ENCODE data around the gene MICA. TPM values are rescaled to one million over a fixed set of nuclear protein-coding genes. Genes with fewer than 3 reads are reported as not detected.

The MICA gene
- polyA plus RNA-seq, 3 donors: 5.6 to 16.5 (median 6.9) TPM

GRCh38 chr6:31420546-31420945, 17.2 kb downstream of the MICA start:
- intact Hi-C loops (cut with micrococcal nuclease): no loop called here
- H3K27me3 Mint-ChIP-seq (ENCODE audit: low read depth in 3 of 3): peaks cover 9 to 31% (median 10%) of the 10 kb centered on the region in 3 donors
- peaks cover 0 to 12% (median 8%) of the 10 kb centered on the region in 7 donors for H3K9me3 Mint-ChIP-seq
- H4K20me1 ChIP-seq (ENCODE audit: insufficient read depth, low read length): no peaks in the 10 kb centered on the region
- H3K27me3 ChIP-seq (ENCODE audit: control insufficient read depth in 2 of 2, insufficient read depth in 2 of 2, low read length in 2 of 2): peaks cover 6 to 13% of the 10 kb centered on the region in 2 donors
- no peaks in the 10 kb centered on the region for H3K4me1 Mint-ChIP-seq
- WGBS (ENCODE audit: insufficient coverage): no CpG with 5 or more reads among the region's 2 CpGs
- TF ChIP-seq CTCF (IDR thresholded peaks at IDR 0.05): no peak
- peaks cover 16 to 18% of the 10 kb centered on the region in 2 donors for H3K36me3 Mint-ChIP-seq
- no peaks in the 10 kb centered on the region for H3K79me2 ChIP-seq (ENCODE audit: insufficient read depth, low read length)
- H3K9ac ChIP-seq (ENCODE audit: insufficient read depth, low read length, poor library complexity, severe bottlenecking): no peak overlapping the region
- H2AFZ ChIP-seq (ENCODE audit: insufficient read depth, low read depth, low read length, poor library complexity, severe bottlenecking): no peak overlapping the region
- peaks cover 0 to 6% of the 10 kb centered on the region in 2 donors for H3K9me3 ChIP-seq (replicated peaks in 1 of 2; ENCODE audit: control insufficient read depth in 1 of 2, insufficient read depth in 1 of 2, low read length in 2 of 2)
- no peak overlapping the region for H3K27ac Mint-ChIP-seq
- no peak overlapping the region for H3K27ac ChIP-seq (ENCODE audit: low read depth in 1 of 2, low read length in 2 of 2)
- H3K4me3 ChIP-seq (replicated peaks in 1 of 3; ENCODE audit: low read depth in 2 of 3, low read length in 3 of 3): no peak overlapping the region
- no peaks in the 10 kb centered on the region for H3K4me1 ChIP-seq (ENCODE audit: control insufficient read depth in 1 of 2, insufficient read depth in 2 of 2, low read length in 2 of 2)
- no peak overlapping the region for H3K4me3 Mint-ChIP-seq
- no peak for DNase-seq
- no peak overlapping the region for H3K4me2 ChIP-seq (replicated peaks; ENCODE audit: extremely low read depth, low read length, poor library complexity, severe bottlenecking)
- peaks cover 11 to 14% of the 10 kb centered on the region in 2 donors for H3K36me3 ChIP-seq (replicated peaks in 1 of 2; ENCODE audit: control insufficient read depth in 1 of 2, insufficient read depth in 2 of 2, low read length in 2 of 2)

- Mint-ChIP-seq H3K9me3 (peaks cover 0 to 1% (median 0%) of the 10 kb centered on the region in 7 donors), H3K4me1 (no peaks in the 10 kb centered on the region), H3K4me3 (peak overlapping the region in 1 of 2 donors; percentile 13), H3K27me3 (ENCODE audit: low read depth in 3 of 3) (peaks cover 7 to 34% (median 11%) of the 10 kb centered on the region in 3 donors), H3K36me3 (peaks cover 0 to under 1% of the 10 kb centered on the region in 2 donors), H3K27ac (peak overlapping the region in 1 of 7 donors; percentile 25)
- Histone ChIP-seq H3K36me3 (replicated peaks in 1 of 2; ENCODE audit: control insufficient read depth in 1 of 2, insufficient read depth in 2 of 2, low read length in 2 of 2) (no peaks in the 10 kb centered on the region), H3K9me3 (replicated peaks in 1 of 2; ENCODE audit: control insufficient read depth in 1 of 2, insufficient read depth in 1 of 2, low read length in 2 of 2) (no peaks in the 10 kb centered on the region), H3K4me2 (replicated peaks; ENCODE audit: extremely low read depth, low read length, poor library complexity, severe bottlenecking) (no peak overlapping the region), H3K27ac (ENCODE audit: low read depth in 1 of 2, low read length in 2 of 2) (no peak overlapping the region), H3K27me3 (ENCODE audit: control insufficient read depth in 2 of 2, insufficient read depth in 2 of 2, low read length in 2 of 2) (peaks cover 6 to 13% of the 10 kb centered on the region in 2 donors), H3K9ac (ENCODE audit: insufficient read depth, low read length, poor library complexity, severe bottlenecking) (no peak overlapping the region), H3K4me1 (ENCODE audit: control insufficient read depth in 1 of 2, insufficient read depth in 2 of 2, low read length in 2 of 2) (no peaks in the 10 kb centered on the region), H3K4me3 (replicated peaks in 1 of 3; ENCODE audit: low read depth in 2 of 3, low read length in 3 of 3) (no peak overlapping the region), H2AFZ (ENCODE audit: insufficient read depth, low read depth, low read length, poor library complexity, severe bottlenecking) (no peak overlapping the region), H4K20me1 (ENCODE audit: insufficient read depth, low read length) (no peaks in the 10 kb centered on the region), H3K79me2 (ENCODE audit: insufficient read depth, low read length) (no peaks in the 10 kb centered on the region)
- DNase-seq: no peak
- 50% methylated on average over 2 of the region's 3 CpGs for WGBS (ENCODE audit: insufficient coverage)
- TF ChIP-seq CTCF (IDR thresholded peaks at IDR 0.05): no peak
- intact Hi-C loops (cut with micrococcal nuclease): no loop called here
Measured at GRCh38 chr6:31422587-31422986, 19.2 kb downstream of the MICA start.
